Measurements from ENCODE around the gene WDFY4. TPM values are rescaled to one million over a fixed set of nuclear protein-coding genes. Genes with fewer than 3 reads are reported as not detected.
A peak's percentile ranks its signal among the peaks of the same experiment; 100 is the strongest.

The WDFY4 gene
- total RNA-seq, 8 experiments from 2014 or later = 0.05 to 2.0 (median 0.13) TPM; not detected in 1

GRCh38 chr10:48945441-48946130, 260.9 kb downstream of the WDFY4 start:
- peaks cover 0 to 7% of the 10 kb centered on the region in 2 donors for H3K4me1 ChIP-seq (replicated peaks in 1 of 2)
- H3K27ac ChIP-seq = peak overlapping the region in 1 of 2 donors; percentile 55
- no peak overlapping the region for H3K4me3 ChIP-seq
- 0 to 94% (median 63%) methylated on average over 1 to 6 of the region's 6 CpGs; no CpG with 5 or more reads in 1 of the 10 experiments for WGBS, 10 experiments
- in situ Hi-C loops (cut with MboI; ENCODE audit: low pct_unique_long_range_greater_than_20kb in 2 of 9, low sequenced_read_pairs in 9 of 9, unreplicated experiment in 9 of 9) = no loop called here
- ATAC-seq (replicated peaks in 6 of 8) = no peak

DNA sequence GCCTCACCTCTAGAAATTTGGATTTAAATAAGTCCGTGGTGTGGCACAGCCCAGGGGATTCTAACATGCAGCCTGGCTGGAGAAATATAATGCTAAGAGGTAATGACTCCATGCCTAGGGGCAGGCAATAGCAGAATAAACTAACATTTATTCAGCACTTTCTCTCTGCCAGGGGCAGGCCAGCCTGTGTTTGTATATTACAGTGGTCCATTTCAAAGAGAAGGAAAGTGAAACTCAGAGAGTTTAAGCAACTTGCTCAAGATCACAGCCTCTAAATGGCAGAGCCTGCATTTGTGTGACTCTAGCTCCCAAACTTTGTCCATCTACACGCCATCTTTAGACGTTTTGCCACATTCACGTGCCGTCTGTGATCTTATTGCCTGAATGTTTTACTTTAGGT, 261.7 kb downstream of the WDFY4 start:
- H3K27ac ChIP-seq = no peak overlapping the region
- in situ Hi-C loops (cut with MboI; ENCODE audit: low pct_unique_long_range_greater_than_20kb in 2 of 9, low sequenced_read_pairs in 9 of 9, unreplicated experiment in 9 of 9) = no loop called here
- WGBS, 10 experiments = 7 to 95% (median 74%) methylated on average over 1 to 5 of the region's 5 CpGs
- H3K4me1 ChIP-seq (replicated peaks in 1 of 2) = peaks cover 0 to 1% of the 10 kb centered on the region in 2 donors
- H3K4me3 ChIP-seq = no peak overlapping the region
- ATAC-seq (replicated peaks in 6 of 8) = peak in 3 of 8 experiments; percentile 55 to 86 (median 77)

- in situ Hi-C loops (cut with MboI; ENCODE audit: low pct_unique_long_range_greater_than_20kb in 2 of 9, low sequenced_read_pairs in 9 of 9, unreplicated experiment in 9 of 9) = no loop called here
- Histone ChIP-seq H3K4me1 (replicated peaks in 1 of 2) (peaks cover 0 to 7% of the 10 kb centered on the region in 2 donors), H3K27ac (no peak overlapping the region), H3K4me3 (no peak overlapping the region)
- 50 to 95% (median 80%) methylated on average over 4 to 11 of the region's 12 CpGs for WGBS, 10 experiments
- ATAC-seq (replicated peaks in 6 of 8) = no peak
These were observed 262.3 kb downstream of the WDFY4 start for GRCh38 chr10:48946891-48947500.

GRCh38 chr10:48947690-48948469, 263.2 kb downstream of the WDFY4 start:
- no peak overlapping the region for H3K27ac ChIP-seq
- WGBS, 10 experiments = 11 to 80% (median 55%) methylated on average over 1 to 6 of the region's 10 CpGs; no CpG with 5 or more reads in 1 of the 10 experiments
- no peak for ATAC-seq (replicated peaks in 6 of 8)
- H3K4me3 ChIP-seq = no peak overlapping the region
- H3K4me1 ChIP-seq (replicated peaks in 1 of 2) = peaks cover 0 to 8% of the 10 kb centered on the region in 2 donors
- in situ Hi-C loops (cut with MboI; ENCODE audit: low pct_unique_long_range_greater_than_20kb in 2 of 9, low sequenced_read_pairs in 9 of 9, unreplicated experiment in 9 of 9) = no loop called here

DNA sequence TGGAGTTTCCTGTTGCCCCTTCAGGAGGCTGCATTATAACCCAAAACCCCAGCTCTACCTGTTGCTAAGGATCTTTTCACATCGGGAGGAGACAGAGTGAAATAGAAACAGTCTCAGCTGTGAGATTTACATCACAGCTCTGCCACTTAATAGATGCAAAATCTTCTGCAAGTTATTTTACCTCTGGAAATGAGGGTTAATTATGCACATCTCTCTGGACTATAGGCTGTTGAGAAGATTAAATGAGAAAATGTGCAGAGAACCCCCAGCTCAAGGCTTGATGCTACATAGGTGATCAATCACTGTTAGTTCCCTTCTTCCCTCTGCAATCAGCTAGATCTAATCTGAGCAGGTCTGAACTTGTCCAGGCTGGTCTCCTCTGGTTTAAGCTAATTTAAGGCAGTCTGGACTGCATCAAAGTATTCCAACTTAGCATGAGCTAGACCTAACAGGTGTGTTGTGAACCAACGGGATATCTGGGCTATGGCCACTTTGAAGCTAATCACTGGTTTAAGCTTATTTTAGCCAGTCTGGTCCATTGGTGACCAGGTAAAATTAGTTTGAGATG, 263.9 kb downstream of the WDFY4 start:
- WGBS, 10 experiments = 57 to 100% (median 86%) methylated on average over 1 to 2 of the region's 2 CpGs; no CpG with 5 or more reads in 3 of the 10 experiments
- H3K4me1 ChIP-seq (replicated peaks in 1 of 2) = peaks cover 0 to 8% of the 10 kb centered on the region in 2 donors
- H3K4me3 ChIP-seq = no peak overlapping the region
- in situ Hi-C loops (cut with MboI; ENCODE audit: low pct_unique_long_range_greater_than_20kb in 2 of 9, low sequenced_read_pairs in 9 of 9, unreplicated experiment in 9 of 9) = no loop called here
- no peak overlapping the region for H3K27ac ChIP-seq
- ATAC-seq (replicated peaks in 6 of 8) = peak in 2 of 8 experiments; percentile 26 to 31

- Histone ChIP-seq H3K27ac (no peak overlapping the region), H3K4me1 (replicated peaks in 1 of 2) (peaks cover 0 to 8% of the 10 kb centered on the region in 2 donors), H3K4me3 (no peak overlapping the region)
- 66 to 93% (median 80%) methylated on average over 1 to 5 of the region's 7 CpGs; no CpG with 5 or more reads in 4 of the 10 experiments for WGBS, 10 experiments
- in situ Hi-C loops (cut with MboI; ENCODE audit: low pct_unique_long_range_greater_than_20kb in 2 of 9, low sequenced_read_pairs in 9 of 9, unreplicated experiment in 9 of 9) = no loop called here
- peak in 4 of 8 experiments; percentile 23 to 50 (median 38) for ATAC-seq (replicated peaks in 6 of 8)
These were observed 267.0 kb downstream of the WDFY4 start for GRCh38 chr10:48951707-48952106.

DNA sequence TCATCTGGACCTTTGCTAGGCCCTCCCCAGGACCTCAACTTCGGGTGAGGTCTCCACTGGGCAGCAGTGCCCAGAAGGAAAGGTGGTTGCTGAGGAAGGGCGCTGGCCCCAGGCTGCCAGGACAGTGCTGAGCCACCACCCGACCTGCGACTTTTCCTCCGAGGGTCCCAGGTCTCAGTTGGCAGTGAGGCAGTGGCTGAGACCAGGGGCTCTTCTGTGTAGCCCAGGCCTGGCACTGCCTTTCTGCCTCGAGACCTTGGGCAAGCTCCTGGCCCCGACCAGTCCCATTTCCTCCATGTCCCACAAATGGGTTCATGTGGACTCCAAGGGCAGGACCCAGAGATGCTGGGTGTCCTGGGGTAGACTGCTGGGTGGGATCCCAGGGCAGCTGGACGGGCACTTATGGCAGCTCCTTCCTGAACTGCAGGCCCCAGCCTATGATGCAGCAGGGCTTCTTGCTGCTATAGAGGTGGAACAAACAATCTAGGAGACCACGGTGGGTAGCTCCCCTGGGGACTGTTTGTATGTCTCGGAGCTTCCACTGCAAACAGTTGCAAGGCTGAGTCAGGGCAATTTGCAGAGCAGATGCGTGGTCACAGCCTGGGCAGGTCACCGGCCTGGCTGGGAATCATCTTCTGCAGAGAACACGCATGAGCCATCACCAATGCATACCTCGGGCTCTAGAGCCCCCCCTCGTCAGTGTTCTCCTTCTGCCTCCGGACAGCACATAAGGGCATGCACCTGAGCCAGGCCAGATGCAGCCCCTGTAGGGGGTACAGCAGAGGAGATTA, 272.9 kb downstream of the WDFY4 start:
- WGBS, 10 experiments = 57 to 100% (median 82%) methylated on average over 1 to 6 of the region's 16 CpGs; no CpG with 5 or more reads in 3 of the 10 experiments
- H3K4me3 ChIP-seq = no peak overlapping the region
- H3K4me1 ChIP-seq (replicated peaks in 1 of 2) = peaks cover 0 to 11% of the 10 kb centered on the region in 2 donors
- peak in 5 of 8 experiments; percentile 61 to 76 (median 71) for ATAC-seq (replicated peaks in 6 of 8)
- in situ Hi-C loops (cut with MboI; ENCODE audit: low pct_unique_long_range_greater_than_20kb in 2 of 9, low sequenced_read_pairs in 9 of 9, unreplicated experiment in 9 of 9) = no loop called here
- no peak overlapping the region for H3K27ac ChIP-seq

- peak in 5 of 8 experiments; percentile 91 to 98 (median 93) for ATAC-seq (replicated peaks in 6 of 8)
- in situ Hi-C loops (cut with MboI; ENCODE audit: low pct_unique_long_range_greater_than_20kb in 2 of 9, low sequenced_read_pairs in 9 of 9, unreplicated experiment in 9 of 9) = no loop called here
- 0 to 67% (median 40%) methylated on average over 1 of the region's 1 CpG; no CpG with 5 or more reads in 3 of the 10 experiments for WGBS, 10 experiments
- H3K4me3 ChIP-seq = no peak overlapping the region
- H3K4me1 ChIP-seq (replicated peaks in 1 of 2) = peaks cover 0 to 11% of the 10 kb centered on the region in 2 donors
- peak overlapping the region in 1 of 2 donors; percentile 46 for H3K27ac ChIP-seq
These were observed 274.0 kb downstream of the WDFY4 start for GRCh38 chr10:48958598-48959190.

DNA sequence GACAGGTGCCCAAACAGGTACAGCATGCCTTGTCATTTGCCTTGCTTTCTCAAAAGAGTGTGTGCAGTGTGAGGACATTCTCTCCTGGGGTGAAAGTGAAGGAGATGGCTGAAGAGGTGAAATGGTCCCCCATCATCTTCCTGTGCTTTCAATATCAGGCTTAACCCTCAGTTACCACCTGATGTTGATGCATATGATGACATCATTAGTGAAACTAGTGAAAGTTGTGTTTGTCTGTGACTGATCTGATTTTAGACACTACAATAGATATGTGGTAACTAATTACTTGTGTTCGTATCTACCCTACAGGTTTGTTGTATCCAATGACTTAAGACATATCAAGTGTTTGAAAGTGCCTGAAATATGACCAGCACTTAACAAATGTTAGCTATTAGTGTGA, 279.4 kb downstream of the WDFY4 start:
- no peak for ATAC-seq (replicated peaks in 6 of 8)
- 50 to 100% (median 80%) methylated on average over 1 of the region's 1 CpG; no CpG with 5 or more reads in 5 of the 10 experiments for WGBS, 10 experiments
- Histone ChIP-seq H3K4me3 (no peak overlapping the region), H3K27ac (no peak overlapping the region), H3K4me1 (replicated peaks in 1 of 2) (peaks cover 0 to 2% of the 10 kb centered on the region in 2 donors)
- in situ Hi-C loops (cut with MboI; ENCODE audit: low pct_unique_long_range_greater_than_20kb in 2 of 9, low sequenced_read_pairs in 9 of 9, unreplicated experiment in 9 of 9) = no loop called here

- in situ Hi-C loops (cut with MboI; ENCODE audit: low pct_unique_long_range_greater_than_20kb in 2 of 9, low sequenced_read_pairs in 9 of 9, unreplicated experiment in 9 of 9) = no loop called here
- Histone ChIP-seq H3K4me1 (replicated peaks in 1 of 2) (no peaks in the 10 kb centered on the region), H3K27ac (no peak overlapping the region), H3K4me3 (no peak overlapping the region)
- WGBS, 10 experiments = 41 to 100% (median 75%) methylated on average over 1 to 4 of the region's 4 CpGs; no CpG with 5 or more reads in 4 of the 10 experiments
- no peak for ATAC-seq (replicated peaks in 6 of 8)
These were observed 280.8 kb downstream of the WDFY4 start for GRCh38 chr10:48965460-48965859.

- in situ Hi-C loops (cut with MboI; ENCODE audit: low pct_unique_long_range_greater_than_20kb in 2 of 9, low sequenced_read_pairs in 9 of 9, unreplicated experiment in 9 of 9) = no loop called here
- ATAC-seq (replicated peaks in 6 of 8) = no peak
- no peak overlapping the region for H3K4me3 ChIP-seq
- no peaks in the 10 kb centered on the region for H3K4me1 ChIP-seq (replicated peaks in 1 of 2)
- 50 to 100% methylated on average over 1 of the region's 3 CpGs; no CpG with 5 or more reads in 8 of the 10 experiments for WGBS, 10 experiments
- no peak overlapping the region for H3K27ac ChIP-seq
These were observed 283.4 kb downstream of the WDFY4 start for GRCh38 chr10:48968036-48968435.

DNA sequence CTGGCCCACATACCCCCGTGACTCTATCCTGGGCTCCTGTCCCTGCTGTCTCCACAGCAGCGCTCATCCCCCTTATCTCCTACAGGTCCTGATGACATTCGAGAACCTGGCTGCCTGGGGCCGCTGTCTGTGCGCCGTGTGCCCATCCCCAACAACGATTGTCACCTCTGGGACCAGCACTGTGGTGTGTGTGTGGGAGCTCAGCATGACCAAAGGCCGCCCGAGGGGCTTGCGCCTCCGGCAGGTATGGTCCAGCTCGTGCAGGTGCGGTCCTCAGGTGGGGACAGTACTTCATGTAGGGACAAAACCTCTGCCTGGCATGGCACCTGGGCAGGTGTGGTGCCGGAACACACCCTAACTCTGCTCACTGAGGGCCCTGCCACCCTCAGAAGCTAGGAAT, 285.4 kb downstream of the WDFY4 start:
- Histone ChIP-seq H3K27ac (no peak overlapping the region), H3K4me3 (no peak overlapping the region), H3K4me1 (replicated peaks in 1 of 2) (no peaks in the 10 kb centered on the region)
- WGBS, 10 experiments = 51 to 90% (median 76%) methylated on average over 2 to 7 of the region's 14 CpGs; no CpG with 5 or more reads in 6 of the 10 experiments
- ATAC-seq (replicated peaks in 6 of 8) = no peak
- in situ Hi-C loops (cut with MboI; ENCODE audit: low pct_unique_long_range_greater_than_20kb in 2 of 9, low sequenced_read_pairs in 9 of 9, unreplicated experiment in 9 of 9) = no loop called here
